Astrocyte (in vitro differentiated cells and primary cell): Measurements from ENCODE around the gene PRB2. TPM values are rescaled to one million over a fixed set of nuclear protein-coding genes. Genes with fewer than 3 reads are reported as not detected.

Experiments
- DNase-seq: peaks from one replicate; pipeline ENCODE4 v3.0.0-alpha.2; 2010; ENCODE audit warnings: low read depth
- FAIRE-seq: peaks from 2 replicates; lab custom pipeline; 2011; peaks lifted over from hg19 to GRCh38; lab: Jason Lieb, UNC
- H2AFZ ChIP-seq: 2 replicates; pipeline ENCODE4 v1.6.0; 2012; ENCODE audit warnings: low read depth, low read length, inconsistent platforms
- H3K27ac ChIP-seq: 2 replicates; pipeline ENCODE4 v1.5.1; 2011; ENCODE audit warnings: low read depth, low read length, inconsistent platforms
- H3K27me3 ChIP-seq: 2 replicates; pipeline ENCODE4 v1.6.0; 2011; ENCODE audit warnings: low read length, inconsistent platforms; ENCODE audit not compliant: insufficient read depth
- H3K36me3 ChIP-seq: 2 replicates; pipeline ENCODE4 v1.5.1; 2011; ENCODE audit warnings: low read length, inconsistent platforms; ENCODE audit not compliant: insufficient read depth
- H3K4me1 ChIP-seq: 2 replicates; pipeline ENCODE4 v1.5.1; 2011; ENCODE audit warnings: low read length, inconsistent platforms; ENCODE audit not compliant: insufficient read depth
- H3K4me2 ChIP-seq: 2 replicates; pipeline ENCODE4 v1.6.0; 2012; ENCODE audit warnings: low read length, inconsistent platforms
- H3K4me3 ChIP-seq: 2 replicates; pipeline ENCODE4 v1.5.1; 2011; ENCODE audit warnings: low read depth, mild to moderate bottlenecking, low read length, inconsistent platforms; ENCODE audit not compliant: insufficient read depth
- H3K79me2 ChIP-seq: 2 replicates; pipeline ENCODE4 v1.6.0; 2012; ENCODE audit warnings: mild to moderate bottlenecking, low read length, inconsistent platforms; ENCODE audit not compliant: insufficient read depth
- H3K9ac ChIP-seq: 2 replicates; pipeline ENCODE4 v1.6.0; 2012; ENCODE audit warnings: mild to moderate bottlenecking, low read length, inconsistent platforms
- H3K9me3 ChIP-seq: 2 replicates; pipeline ENCODE4 v1.5.1; 2012; ENCODE audit warnings: low read depth, mild to moderate bottlenecking, low read length, inconsistent platforms; ENCODE audit not compliant: insufficient read depth
- H4K20me1 ChIP-seq: 2 replicates; pipeline ENCODE4 v1.6.0; 2012; ENCODE audit warnings: low read length, inconsistent platforms; ENCODE audit not compliant: insufficient read depth
- H3K27ac Mint-ChIP-seq: one replicate; pipeline ENCODE4 v1.8.0; 2021; ENCODE audit warnings: mild to moderate bottlenecking, mixed read lengths; ENCODE audit not compliant: unreplicated experiment
- H3K27me3 Mint-ChIP-seq: one replicate; pipeline ENCODE4 v1.8.0; 2021; ENCODE audit warnings: low read depth, mixed read lengths; ENCODE audit not compliant: unreplicated experiment
- H3K36me3 Mint-ChIP-seq: one replicate; pipeline ENCODE4 v1.8.0; 2021; ENCODE audit warnings: low read depth, mixed read lengths; ENCODE audit not compliant: unreplicated experiment
- H3K4me1 Mint-ChIP-seq: one replicate; pipeline ENCODE4 v1.8.0; 2021; ENCODE audit warnings: low read depth, mixed read lengths; ENCODE audit not compliant: unreplicated experiment
- H3K4me3 Mint-ChIP-seq: one replicate; pipeline ENCODE4 v1.8.0; 2021; ENCODE audit warnings: mild to moderate bottlenecking, moderate library complexity, mixed read lengths; ENCODE audit not compliant: unreplicated experiment
- H3K9me3 Mint-ChIP-seq: one replicate; pipeline ENCODE4 v1.8.0; 2021; ENCODE audit warnings: mild to moderate bottlenecking, mixed read lengths; ENCODE audit not compliant: unreplicated experiment
- EZH2 ChIP-seq: IDR thresholded peaks from 2 replicates; pipeline ENCODE4 v1.6.1; 2012; ENCODE audit warnings: mild to moderate bottlenecking, low read length, inconsistent platforms; ENCODE audit not compliant: insufficient read depth
- total RNA-seq: library from RNA; stranded (reverse); gene quantifications from 2 replicates; pipeline ENCODE4 v1.2.1, GENCODE V29; 2021
- TF ChIP-seq, protein P1 (sequence below): IDR thresholded peaks from 2 replicates; pipeline ENCODE4 v1.5.1; 2011; ENCODE audit warnings: low read depth, mild to moderate bottlenecking, inconsistent platforms, low read length, moderate library complexity; ENCODE audit not compliant: insufficient read depth

Gene PRB2
- total RNA-seq, 1 donor from 2014 or later = not detected

- H3K36me3 Mint-ChIP-seq = no peaks in the 10 kb centered on the region
- no peak overlapping the region for H2AFZ ChIP-seq
Measured at GRCh38 chr12:11348439-11348838, 46.9 kb downstream of the PRB2 start.

GRCh38 chr12:11347810-11348209 is 47.6 kb downstream of the PRB2 start:
- Histone ChIP-seq H4K20me1 (no peaks in the 10 kb centered on the region), H3K36me3 (no peaks in the 10 kb centered on the region), H3K4me3 (no peak overlapping the region), H3K27me3 (no peaks in the 10 kb centered on the region), H3K9me3 (no peaks in the 10 kb centered on the region), H3K9ac (no peak overlapping the region), H3K79me2 (no peaks in the 10 kb centered on the region), H3K4me1 (no peaks in the 10 kb centered on the region), H3K4me2 (no peak overlapping the region), H2AFZ (no peak overlapping the region), H3K27ac (no peak overlapping the region)
- no peaks in the 10 kb centered on the region for H3K27me3 Mint-ChIP-seq
- no peaks in the 10 kb centered on the region for H3K4me1 Mint-ChIP-seq
- DNase-seq (no peak), FAIRE-seq (no peak)
- no peak overlapping the region for H3K4me3 Mint-ChIP-seq
- H3K9me3 Mint-ChIP-seq = peaks cover 2% of the 10 kb centered on the region
- H3K27ac Mint-ChIP-seq = no peak overlapping the region
- TF ChIP-seq, protein P1, sequence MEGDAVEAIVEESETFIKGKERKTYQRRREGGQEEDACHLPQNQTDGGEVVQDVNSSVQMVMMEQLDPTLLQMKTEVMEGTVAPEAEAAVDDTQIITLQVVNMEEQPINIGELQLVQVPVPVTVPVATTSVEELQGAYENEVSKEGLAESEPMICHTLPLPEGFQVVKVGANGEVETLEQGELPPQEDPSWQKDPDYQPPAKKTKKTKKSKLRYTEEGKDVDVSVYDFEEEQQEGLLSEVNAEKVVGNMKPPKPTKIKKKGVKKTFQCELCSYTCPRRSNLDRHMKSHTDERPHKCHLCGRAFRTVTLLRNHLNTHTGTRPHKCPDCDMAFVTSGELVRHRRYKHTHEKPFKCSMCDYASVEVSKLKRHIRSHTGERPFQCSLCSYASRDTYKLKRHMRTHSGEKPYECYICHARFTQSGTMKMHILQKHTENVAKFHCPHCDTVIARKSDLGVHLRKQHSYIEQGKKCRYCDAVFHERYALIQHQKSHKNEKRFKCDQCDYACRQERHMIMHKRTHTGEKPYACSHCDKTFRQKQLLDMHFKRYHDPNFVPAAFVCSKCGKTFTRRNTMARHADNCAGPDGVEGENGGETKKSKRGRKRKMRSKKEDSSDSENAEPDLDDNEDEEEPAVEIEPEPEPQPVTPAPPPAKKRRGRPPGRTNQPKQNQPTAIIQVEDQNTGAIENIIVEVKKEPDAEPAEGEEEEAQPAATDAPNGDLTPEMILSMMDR = no peak
- TF ChIP-seq EZH2 = no peak
- H3K36me3 Mint-ChIP-seq = no peaks in the 10 kb centered on the region

More at GRCh38 chr12:11348439-11348838, 46.9 kb downstream of the PRB2 start:
- no peak overlapping the region for H3K27ac Mint-ChIP-seq
- no peaks in the 10 kb centered on the region for H3K4me1 Mint-ChIP-seq
- no peak overlapping the region for H3K27ac ChIP-seq
- H3K36me3 ChIP-seq = no peaks in the 10 kb centered on the region
- no peak for TF ChIP-seq EZH2
- TF ChIP-seq, protein P1 = no peak
- H4K20me1 ChIP-seq = no peaks in the 10 kb centered on the region
- H3K9me3 ChIP-seq = no peaks in the 10 kb centered on the region
- FAIRE-seq = no peak
- H3K4me3 ChIP-seq = no peak overlapping the region
- H3K9ac ChIP-seq = no peak overlapping the region
- H3K79me2 ChIP-seq = no peaks in the 10 kb centered on the region
- H3K4me3 Mint-ChIP-seq = no peak overlapping the region
- peaks cover 2% of the 10 kb centered on the region for H3K9me3 Mint-ChIP-seq
- H3K4me1 ChIP-seq = no peaks in the 10 kb centered on the region
- H3K27me3 Mint-ChIP-seq = no peaks in the 10 kb centered on the region
- no peak overlapping the region for H3K4me2 ChIP-seq
- no peaks in the 10 kb centered on the region for H3K27me3 ChIP-seq
- no peak for DNase-seq

GRCh38 chr12:11344500-11344899 is 50.9 kb downstream of the PRB2 start:
- Mint-ChIP-seq H3K4me1 (no peaks in the 10 kb centered on the region), H3K9me3 (peaks cover 3% of the 10 kb centered on the region), H3K27me3 (no peaks in the 10 kb centered on the region), H3K36me3 (no peaks in the 10 kb centered on the region), H3K4me3 (no peak overlapping the region), H3K27ac (no peak overlapping the region)
- Histone ChIP-seq H3K79me2 (no peaks in the 10 kb centered on the region), H4K20me1 (no peaks in the 10 kb centered on the region), H2AFZ (no peak overlapping the region), H3K27ac (no peak overlapping the region), H3K36me3 (no peaks in the 10 kb centered on the region), H3K9ac (no peak overlapping the region), H3K4me3 (no peak overlapping the region), H3K4me2 (no peak overlapping the region), H3K9me3 (no peaks in the 10 kb centered on the region), H3K4me1 (no peaks in the 10 kb centered on the region), H3K27me3 (no peaks in the 10 kb centered on the region)
- no peak for TF ChIP-seq EZH2
- TF ChIP-seq, protein P1 = no peak
- no peak for FAIRE-seq
- no peak for DNase-seq

Other genes starting within 250 kb of the PRB2 start
- gene SMIM10L1, start 224.4 kb downstream of the PRB2 start, total RNA-seq = 16.3 and 16.6 TPM in 2 replicates
- gene TAS2R42, start 208.6 kb downstream of the PRB2 start, total RNA-seq = not detected in 2 replicates
- gene PRB3, start 125.9 kb downstream of the PRB2 start, total RNA-seq = not detected in 2 replicates
- not detected in 2 replicates for gene PRB4, start 85.1 kb downstream of the PRB2 start, total RNA-seq